PC-9 (cell line): ENCODE results near the gene TTL. TPM values are rescaled to one million over a fixed set of nuclear protein-coding genes. Genes with fewer than 3 reads are reported as not detected.
"Not testable (repeated sequence)": the region's sequence is repeated elsewhere in the genome, so short reads cannot be mapped to it uniquely, and the experiment has no call there.

ENCODE experiments used
- BruUV-seq: library from RNA; stranded (reverse); fragments of 400-500 nt; replicated peaks from 2 replicates; lab custom pipeline; 2021; lab: Mats Ljungman, UMichigan
- CTCF ChIA-PET: fragments of 300-600 bp; sonication (Branson Sonifier 250); formaldehyde crosslinking; loops from one replicate; lab custom pipeline; 2022; ENCODE audit warnings: antibody characterized with exemption; lab: Charles Lee
- POLR2A ChIA-PET: fragments of 300-600 bp; sonication (Branson Sonifier 250); formaldehyde crosslinking; loops from one replicate; lab custom pipeline; 2022; ENCODE audit warnings: antibody characterized with exemption; ENCODE audit not compliant: unreplicated experiment; lab: Charles Lee
- DNase-seq, 2 experiments: peaks; one replicate each; pipeline versions ENCODE4 v3.0.0 to v3.0.0-alpha.2; 2015 to 2022; ENCODE audit warnings: mixed read lengths in 1 of 2
- H2AFZ ChIP-seq: fragments of 200-600 bp; sonication (generic); 2 replicates; pipeline ENCODE4 v1.8.1; 2017; ENCODE audit warnings: antibody characterized with exemption
- H3F3A ChIP-seq: fragments of 200-600 bp; sonication (generic); 2 replicates; pipeline ENCODE4 v1.8.1; 2017; ENCODE audit warnings: antibody characterized with exemption, mild to moderate bottlenecking, low read depth; ENCODE audit not compliant: insufficient read depth
- H3K27ac ChIP-seq: fragments of 200-600 bp; sonication (generic); 2 replicates; pipeline ENCODE4 v1.6.1; 2016; ENCODE audit warnings: mixed run types
- H3K27me3 ChIP-seq: fragments of 200-600 bp; sonication (generic); 2 replicates; pipeline ENCODE4 v1.6.1; 2016; ENCODE audit warnings: low read depth, mixed run types; ENCODE audit not compliant: insufficient read depth
- H3K36me3 ChIP-seq: fragments of 200-600 bp; sonication (generic); 2 replicates; pipeline ENCODE4 v1.6.1; 2016; ENCODE audit warnings: low read depth, mixed run types
- H3K4me1 ChIP-seq: fragments of 200-600 bp; sonication (generic); replicated peaks from 2 replicates; pipeline ENCODE4 v1.6.1; 2016; ENCODE audit warnings: mixed run types; ENCODE audit not compliant: insufficient read depth
- H3K4me2 ChIP-seq: fragments of 200-600 bp; sonication (generic); 2 replicates; pipeline ENCODE4 v1.6.1; 2017; ENCODE audit warnings: mixed run types
- H3K4me3 ChIP-seq: fragments of 200-600 bp; sonication (generic); 2 replicates; pipeline ENCODE4 v1.6.1; 2016; ENCODE audit warnings: mixed run types
- H3K79me2 ChIP-seq: fragments of 200-600 bp; sonication (generic); 2 replicates; pipeline ENCODE4 v1.6.1; 2017; ENCODE audit warnings: low read depth, mixed run types
- H3K9me2 ChIP-seq: fragments of 200-600 bp; sonication (generic); 2 replicates; pipeline ENCODE4 v1.8.1; 2017; ENCODE audit warnings: mild to moderate bottlenecking; ENCODE audit not compliant: insufficient read depth
- H3K9me3 ChIP-seq: fragments of 200-600 bp; sonication (generic); 2 replicates; pipeline ENCODE4 v1.8.1; 2016; ENCODE audit warnings: low read depth; ENCODE audit not compliant: insufficient read depth
- H4K20me1 ChIP-seq: fragments of 200-600 bp; sonication (generic); 2 replicates; pipeline ENCODE4 v1.8.1; 2017; ENCODE audit not compliant: insufficient read depth
- CTCF ChIP-seq: fragments of 200-600 bp; sonication (generic); conservative IDR thresholded peaks from 2 replicates; pipeline ENCODE4 v1.6.1; 2017; ENCODE audit warnings: mixed run types, antibody characterized with exemption, mild to moderate bottlenecking, moderate library complexity
- EZH2 ChIP-seq: fragments of 200-600 bp; sonication (generic); IDR thresholded peaks from 2 replicates; pipeline ENCODE4 v1.8.0; 2017; ENCODE audit warnings: antibody characterized with exemption, low read depth
- intact Hi-C: fragments of 100-400 bp; cut with micrococcal nuclease; formaldehyde crosslinking; loops from one replicate; pipeline ENCODE4 v1.10.0; 2022; ENCODE audit not compliant: unreplicated experiment
- total RNA-seq: library from RNA; stranded (reverse); gene quantifications from 2 replicates; pipeline ENCODE4 v1.2.3, GENCODE V29; 2021

TTL gene
- total RNA-seq, 1 experiment from 2014 or later: 25.4 TPM

- H3K27ac ChIP-seq, H2AFZ ChIP-seq, H3K4me1 ChIP-seq, H3K9me3 ChIP-seq, H4K20me1 ChIP-seq, H3K27me3 ChIP-seq, BruUV-seq, CTCF ChIA-PET, POLR2A ChIA-PET, DNase-seq, H3K4me2 ChIP-seq, H3K9me2 ChIP-seq, H3K36me3 ChIP-seq, H3K79me2 ChIP-seq, H3F3A ChIP-seq, H3K4me3 ChIP-seq: not testable (repeated sequence)
- intact Hi-C loops: loop anchor here (10.0 kb wide), 1 partner anchor 183 kb away; the partner anchor contains the start of gene ZC3H8
These were observed 44.5 kb upstream of the TTL start for GRCh38 chr2:112437405-112437831.

GRCh38 chr2:112438603-112439261 lies 43.2 kb upstream of the TTL start:
- POLR2A ChIA-PET, H3K36me3 ChIP-seq, H3K9me3 ChIP-seq, H3K4me2 ChIP-seq, H3K27ac ChIP-seq, H3K4me3 ChIP-seq, BruUV-seq, H3F3A ChIP-seq, H3K79me2 ChIP-seq, H4K20me1 ChIP-seq, DNase-seq, H3K9me2 ChIP-seq, H3K4me1 ChIP-seq, H2AFZ ChIP-seq, H3K27me3 ChIP-seq: not testable (repeated sequence)
- intact Hi-C loops: loop anchor here (10.0 kb wide), 1 partner anchor 184 kb away; the partner anchor contains the start of gene ZC3H8
- CTCF ChIA-PET: interaction anchor here (0.6 kb wide), 2 partner anchors 35 to 290 kb away, joined by 3 read pairs; no protein-coding TSS in a partner anchor

DNA sequence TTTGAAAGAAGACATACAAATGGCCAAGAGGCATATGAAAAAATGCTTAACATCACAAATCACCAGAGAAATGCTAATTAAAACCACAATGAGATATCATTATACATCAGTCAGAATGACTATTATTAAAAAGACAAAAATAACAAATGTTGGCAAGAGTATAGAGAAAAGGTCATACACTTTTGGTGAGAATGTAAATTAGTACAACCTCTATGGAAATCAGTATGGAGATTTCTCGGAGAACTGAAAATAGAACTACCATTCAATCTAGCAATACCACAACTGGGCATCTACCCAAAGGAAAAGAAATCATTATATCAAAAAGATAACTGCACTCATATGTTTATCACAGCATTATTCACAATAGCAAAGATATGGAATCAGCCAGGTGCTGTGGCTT lies 37.7 kb upstream of the TTL start:
- H3K27ac ChIP-seq, CTCF ChIA-PET, H4K20me1 ChIP-seq, H3K9me2 ChIP-seq, H3K4me1 ChIP-seq, BruUV-seq, H3K4me2 ChIP-seq, H3K9me3 ChIP-seq, H3K4me3 ChIP-seq, H2AFZ ChIP-seq, intact Hi-C loops, H3K79me2 ChIP-seq, POLR2A ChIA-PET, H3K36me3 ChIP-seq, DNase-seq, H3F3A ChIP-seq, H3K27me3 ChIP-seq: not testable (repeated sequence)

DNA sequence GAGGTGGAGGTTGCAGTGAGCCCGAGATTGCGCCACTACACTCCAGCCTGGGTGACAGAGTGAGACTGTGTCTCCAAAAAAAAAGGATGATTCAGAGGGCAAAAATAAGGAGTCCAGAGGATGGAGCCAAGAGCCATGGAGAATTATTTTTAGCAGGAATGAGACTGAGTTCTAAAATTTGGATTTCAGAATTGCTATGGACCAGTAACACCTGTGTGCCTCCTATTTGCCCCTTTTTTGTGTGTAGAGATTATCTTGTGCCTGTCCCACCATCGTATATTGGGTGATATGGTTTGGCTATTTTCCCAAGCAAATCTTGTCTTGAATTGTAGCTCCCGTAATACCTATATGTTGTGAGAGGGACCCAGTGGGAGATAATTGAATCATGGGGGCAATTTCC lies 32.1 kb upstream of the TTL start:
- BruUV-seq: no TSS peak
- Histone ChIP-seq H3K4me3 (no peak overlapping the region), H2AFZ (no peak overlapping the region), H3K4me2 (no peak overlapping the region), H3F3A (no peaks in the 10 kb centered on the region), H3K27me3 (no peaks in the 10 kb centered on the region), H3K79me2 (no peaks in the 10 kb centered on the region), H4K20me1 (no peaks in the 10 kb centered on the region), H3K9me3 (no peaks in the 10 kb centered on the region), H3K36me3 (no peaks in the 10 kb centered on the region), H3K9me2 (no peaks in the 10 kb centered on the region), H3K4me1 (no peaks in the 10 kb centered on the region), H3K27ac (no peak overlapping the region)
- no peak for TF ChIP-seq EZH2
- no peak for TF ChIP-seq CTCF
- intact Hi-C loops: no loop called here
- ChIA-PET CTCF (no interaction called here), POLR2A (no interaction called here)
- no peak for DNase-seq
